BE2C (cell line): ENCODE data around the gene RIMBP2.
"Not testable (repeated sequence)": the region's sequence is repeated elsewhere in the genome, so short reads cannot be mapped to it uniquely, and the experiment has no call there.

Source experiments
- DNase-seq: peaks from one replicate; pipeline ENCODE4 v3.0.0-alpha.2; 2020
- H3K27me3 ChIP-seq: fragments of 250-450 bp; sonication (Bioruptor Pico); 2 replicates; pipeline ENCODE4 v1.5.1; 2020; ENCODE audit warnings: mild to moderate bottlenecking
- H3K36me3 ChIP-seq: fragments of 250-450 bp; sonication (Bioruptor Pico); 2 replicates; pipeline ENCODE4 v1.5.1; 2020; ENCODE audit warnings: mild to moderate bottlenecking
- H3K4me1 ChIP-seq: fragments of 250-450 bp; sonication (Bioruptor Pico); 2 replicates; pipeline ENCODE4 v1.5.1; 2020
- H3K4me3 ChIP-seq: 2 replicates; pipeline ENCODE4 v1.5.1; 2011; ENCODE audit warnings: low read depth, low read length
- H3K9me3 ChIP-seq: fragments of 250-450 bp; sonication (Bioruptor Pico); 2 replicates; pipeline ENCODE4 v1.5.1; 2020
- CTCF ChIP-seq: IDR thresholded peaks from 2 replicates; pipeline ENCODE4 v1.5.1; 2012; ENCODE audit warnings: mild to moderate bottlenecking, low read depth, low read length

The RIMBP2 gene

GRCh38 chr12:130689408-130690405 is 26.4 kb downstream of the RIMBP2 start:
- H3K36me3 ChIP-seq = peaks cover 5% of the 10 kb centered on the region
- H3K4me1 ChIP-seq = peaks cover 29% of the 10 kb centered on the region
- no peak for DNase-seq
- H3K27me3 ChIP-seq = no peaks in the 10 kb centered on the region
- no peak overlapping the region for H3K4me3 ChIP-seq
- no peak for TF ChIP-seq CTCF
- no peaks in the 10 kb centered on the region for H3K9me3 ChIP-seq

- not testable (repeated sequence) for H3K36me3 ChIP-seq, H3K9me3 ChIP-seq, DNase-seq, H3K4me3 ChIP-seq, H3K27me3 ChIP-seq
- peaks cover 36% of the 10 kb centered on the region for H3K4me1 ChIP-seq
These were observed 27.1 kb downstream of the RIMBP2 start for GRCh38 chr12:130688999-130689398.

- TF ChIP-seq CTCF = no peak
- no peak for DNase-seq
- no peaks in the 10 kb centered on the region for H3K27me3 ChIP-seq
- H3K36me3 ChIP-seq = no peaks in the 10 kb centered on the region
- H3K9me3 ChIP-seq = no peaks in the 10 kb centered on the region
- H3K4me3 ChIP-seq = no peak overlapping the region
- H3K4me1 ChIP-seq = peaks cover 43% of the 10 kb centered on the region
These were observed 28.0 kb downstream of the RIMBP2 start for GRCh38 chr12:130687796-130688778.

- TF ChIP-seq CTCF = no peak
- no peaks in the 10 kb centered on the region for H3K9me3 ChIP-seq
- H3K4me1 ChIP-seq = peaks cover 43% of the 10 kb centered on the region
- no peaks in the 10 kb centered on the region; the same call in 1 of the 2 replicates for H3K36me3 ChIP-seq
- H3K27me3 ChIP-seq = no peaks in the 10 kb centered on the region
- peak overlapping the region; percentile 46 for H3K4me3 ChIP-seq
- DNase-seq = no peak
These were observed 28.9 kb downstream of the RIMBP2 start for GRCh38 chr12:130687190-130687589.

- Histone ChIP-seq H3K9me3 (no peaks in the 10 kb centered on the region), H3K4me3 (peak overlapping the region; percentile 46), H3K36me3 (no peaks in the 10 kb centered on the region; the same call in 1 of the 2 replicates), H3K4me1 (peaks cover 46% of the 10 kb centered on the region), H3K27me3 (no peaks in the 10 kb centered on the region)
- TF ChIP-seq CTCF = no peak
- peak; percentile 78 for DNase-seq
These were observed 29.5 kb downstream of the RIMBP2 start for GRCh38 chr12:130686511-130686991.

- Histone ChIP-seq H3K9me3 (no peaks in the 10 kb centered on the region), H3K36me3 (no peaks in the 10 kb centered on the region; the same call in 1 of the 2 replicates), H3K4me1 (peaks cover 46% of the 10 kb centered on the region), H3K27me3 (no peaks in the 10 kb centered on the region), H3K4me3 (no peak overlapping the region)
- TF ChIP-seq CTCF = no peak
- DNase-seq = no peak
These were observed 30.2 kb downstream of the RIMBP2 start for GRCh38 chr12:130685850-130686249.
